ENCODE measurements around the gene ADGRF3.

ADGRF3 gene

DNA sequence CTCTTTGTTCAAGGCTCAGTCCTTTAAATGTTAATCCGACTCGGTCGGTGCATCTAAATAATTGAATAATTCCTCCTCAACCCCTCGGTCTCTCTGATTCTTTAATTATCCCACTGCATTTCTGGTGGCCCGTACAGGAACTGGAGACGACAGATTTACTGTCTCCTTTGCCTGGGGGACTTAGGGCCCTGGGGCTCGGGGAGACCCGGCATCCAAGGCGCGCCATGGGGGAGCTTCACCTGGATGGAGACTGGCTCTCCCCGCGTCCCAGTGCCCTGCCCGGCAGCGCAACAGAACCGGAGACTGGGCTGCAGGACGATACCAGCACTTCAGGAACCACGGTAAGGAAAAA lies 48.3 kb downstream of the ADGRF3 start:
- Histone ChIP-seq H3K4me2 (ENCODE audit: low read length) (no peak overlapping the region), H3K36me3 (ENCODE audit: control insufficient read depth, insufficient read depth, low read length) (no peaks in the 10 kb centered on the region), H3K9ac (no peak overlapping the region), H2AFZ (peak overlapping the region; percentile 89), H3K27me3 (ENCODE audit: control insufficient read depth, insufficient read depth, low read length) (no peaks in the 10 kb centered on the region), H3K27ac (no peak overlapping the region), H3K4me1 (peaks cover 6% of the 10 kb centered on the region), H3K79me2 (no peaks in the 10 kb centered on the region), H3K4me3 (ENCODE audit: low read depth, low read length) (no peak overlapping the region), H3K9me3 (ENCODE audit: control insufficient read depth, low read length) (no peaks in the 10 kb centered on the region)
- TF ChIP-seq, protein P1, sequence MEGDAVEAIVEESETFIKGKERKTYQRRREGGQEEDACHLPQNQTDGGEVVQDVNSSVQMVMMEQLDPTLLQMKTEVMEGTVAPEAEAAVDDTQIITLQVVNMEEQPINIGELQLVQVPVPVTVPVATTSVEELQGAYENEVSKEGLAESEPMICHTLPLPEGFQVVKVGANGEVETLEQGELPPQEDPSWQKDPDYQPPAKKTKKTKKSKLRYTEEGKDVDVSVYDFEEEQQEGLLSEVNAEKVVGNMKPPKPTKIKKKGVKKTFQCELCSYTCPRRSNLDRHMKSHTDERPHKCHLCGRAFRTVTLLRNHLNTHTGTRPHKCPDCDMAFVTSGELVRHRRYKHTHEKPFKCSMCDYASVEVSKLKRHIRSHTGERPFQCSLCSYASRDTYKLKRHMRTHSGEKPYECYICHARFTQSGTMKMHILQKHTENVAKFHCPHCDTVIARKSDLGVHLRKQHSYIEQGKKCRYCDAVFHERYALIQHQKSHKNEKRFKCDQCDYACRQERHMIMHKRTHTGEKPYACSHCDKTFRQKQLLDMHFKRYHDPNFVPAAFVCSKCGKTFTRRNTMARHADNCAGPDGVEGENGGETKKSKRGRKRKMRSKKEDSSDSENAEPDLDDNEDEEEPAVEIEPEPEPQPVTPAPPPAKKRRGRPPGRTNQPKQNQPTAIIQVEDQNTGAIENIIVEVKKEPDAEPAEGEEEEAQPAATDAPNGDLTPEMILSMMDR (IDR thresholded peaks at IDR 0.05): no peak

DNA sequence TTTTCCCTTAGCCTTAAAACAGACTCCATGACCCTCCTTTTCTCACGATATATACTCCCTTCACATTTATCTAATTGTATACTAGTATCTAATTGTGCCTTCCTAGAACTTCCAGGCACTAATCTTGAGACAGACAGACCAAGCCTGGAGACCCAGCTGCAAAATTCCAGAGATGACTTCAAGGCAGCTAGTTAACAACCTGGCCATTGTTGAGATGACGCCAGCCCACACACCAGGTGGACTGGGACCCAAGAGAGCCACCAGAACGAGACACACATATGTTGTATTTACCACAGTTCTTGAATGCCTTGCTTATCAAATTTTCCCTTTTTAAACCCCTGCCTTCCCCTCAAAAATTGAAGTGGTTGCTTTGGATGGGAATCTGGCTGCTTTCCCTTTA lies 49.5 kb downstream of the ADGRF3 start:
- Histone ChIP-seq H2AFZ (no peak overlapping the region), H3K4me2 (ENCODE audit: low read length) (no peak overlapping the region), H3K79me2 (no peaks in the 10 kb centered on the region), H3K27ac (no peak overlapping the region), H3K9me3 (ENCODE audit: control insufficient read depth, low read length) (no peaks in the 10 kb centered on the region), H3K27me3 (ENCODE audit: control insufficient read depth, insufficient read depth, low read length) (no peaks in the 10 kb centered on the region), H3K4me3 (ENCODE audit: low read depth, low read length) (no peak overlapping the region), H3K4me1 (peaks cover 6% of the 10 kb centered on the region), H3K36me3 (ENCODE audit: control insufficient read depth, insufficient read depth, low read length) (no peaks in the 10 kb centered on the region), H3K9ac (no peak overlapping the region)
- TF ChIP-seq, protein P1 (IDR thresholded peaks at IDR 0.05): no peak

DNA sequence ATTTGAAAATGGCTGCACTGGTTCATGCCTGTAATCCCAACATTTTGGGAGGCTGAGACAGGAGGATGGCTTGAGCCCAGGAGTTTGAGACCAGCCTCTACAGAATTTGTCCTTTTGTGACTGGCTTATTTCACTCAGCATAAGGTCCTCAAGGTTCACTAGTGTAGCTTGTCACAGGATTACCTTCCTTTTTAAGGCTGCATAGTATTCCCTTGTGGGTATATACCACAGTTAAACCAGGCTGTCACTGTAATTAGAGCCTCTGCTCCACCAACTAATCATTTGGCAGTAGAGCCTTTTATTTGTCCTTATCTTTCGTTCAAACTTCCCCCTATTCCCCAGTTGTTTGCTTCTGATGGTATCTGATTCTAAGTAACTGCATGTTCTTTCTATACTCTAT lies 51.1 kb downstream of the ADGRF3 start:
- Histone ChIP-seq H3K4me1 (peaks cover 6% of the 10 kb centered on the region), H3K27me3 (ENCODE audit: control insufficient read depth, insufficient read depth, low read length) (no peaks in the 10 kb centered on the region), H2AFZ (no peak overlapping the region), H3K9me3 (ENCODE audit: control insufficient read depth, low read length) (no peaks in the 10 kb centered on the region), H3K27ac (no peak overlapping the region), H3K4me2 (ENCODE audit: low read length) (no peak overlapping the region), H3K36me3 (ENCODE audit: control insufficient read depth, insufficient read depth, low read length) (no peaks in the 10 kb centered on the region), H3K4me3 (ENCODE audit: low read depth, low read length) (no peak overlapping the region), H3K79me2 (no peaks in the 10 kb centered on the region), H3K9ac (no peak overlapping the region)
- TF ChIP-seq, protein P1 (IDR thresholded peaks at IDR 0.05): no peak

DNA sequence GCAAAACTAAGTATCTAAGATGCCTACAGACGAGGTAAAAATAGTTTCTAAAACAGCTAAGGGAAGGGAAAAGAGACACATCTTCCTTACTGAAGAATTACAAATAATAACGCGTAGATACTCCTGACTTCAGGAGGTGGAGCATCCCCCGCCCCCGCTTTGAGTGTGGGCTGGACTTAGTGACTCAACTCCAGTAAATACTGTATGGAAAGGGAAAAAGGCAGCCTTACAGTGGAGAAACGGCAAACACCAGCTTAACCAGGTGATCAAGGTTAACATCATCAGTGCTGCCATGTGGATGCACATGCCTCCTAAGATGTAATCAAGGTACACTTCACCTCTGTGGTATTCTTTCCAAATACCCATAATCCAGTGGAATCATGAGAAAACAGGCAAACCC lies 53.9 kb downstream of the ADGRF3 start:
- no peak overlapping the region for H3K4me3 ChIP-seq (ENCODE audit: low read depth, low read length)
- TF ChIP-seq, protein P1 (IDR thresholded peaks at IDR 0.05): no peak
- no peak overlapping the region for H2AFZ ChIP-seq
- H3K9ac ChIP-seq: no peak overlapping the region
- no peaks in the 10 kb centered on the region for H3K9me3 ChIP-seq (ENCODE audit: control insufficient read depth, low read length)
- H3K27me3 ChIP-seq (ENCODE audit: control insufficient read depth, insufficient read depth, low read length): no peaks in the 10 kb centered on the region
- H3K4me1 ChIP-seq: no peaks in the 10 kb centered on the region
- no peak overlapping the region for H3K4me2 ChIP-seq (ENCODE audit: low read length)
- H3K27ac ChIP-seq: no peak overlapping the region
- no peaks in the 10 kb centered on the region for H3K36me3 ChIP-seq (ENCODE audit: control insufficient read depth, insufficient read depth, low read length)
- H3K79me2 ChIP-seq: no peaks in the 10 kb centered on the region

DNA sequence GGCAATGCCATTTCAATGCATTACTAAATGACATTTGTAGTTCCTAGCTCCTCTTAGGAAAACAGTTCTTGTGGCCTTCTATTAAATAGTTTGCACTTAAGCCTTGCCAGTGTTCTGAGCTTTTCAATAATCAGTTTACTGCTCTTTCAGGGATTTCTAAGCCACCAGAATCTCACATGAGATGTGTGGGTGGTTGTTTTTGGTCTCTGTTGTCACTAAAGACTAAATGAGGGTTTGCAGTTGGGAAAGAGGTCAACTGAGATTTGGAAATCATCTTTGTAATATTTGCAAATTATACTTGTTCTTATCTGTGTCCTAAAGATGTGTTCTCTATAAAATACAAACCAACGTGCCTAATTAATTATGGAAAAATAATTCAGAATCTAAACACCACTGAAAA lies 56.6 kb downstream of the ADGRF3 start:
- H3K9me3 ChIP-seq (ENCODE audit: control insufficient read depth, low read length): no peaks in the 10 kb centered on the region
- H3K79me2 ChIP-seq: no peaks in the 10 kb centered on the region
- H3K27me3 ChIP-seq (ENCODE audit: control insufficient read depth, insufficient read depth, low read length): no peaks in the 10 kb centered on the region
- H2AFZ ChIP-seq: no peak overlapping the region
- TF ChIP-seq, protein P1 (IDR thresholded peaks at IDR 0.05): no peak
- H3K4me2 ChIP-seq (ENCODE audit: low read length): no peak overlapping the region
- H3K9ac ChIP-seq: no peak overlapping the region
- H3K4me1 ChIP-seq: no peaks in the 10 kb centered on the region
- no peak overlapping the region for H3K4me3 ChIP-seq (ENCODE audit: low read depth, low read length)
- no peaks in the 10 kb centered on the region for H3K36me3 ChIP-seq (ENCODE audit: control insufficient read depth, insufficient read depth, low read length)
- no peak overlapping the region for H3K27ac ChIP-seq
